Heart left ventricle (tissue), 16 donors: ENCODE results near the gene MGAT3. TPM values are rescaled to one million over a fixed set of nuclear protein-coding genes. Genes with fewer than 3 reads are reported as not detected.
"Not testable (repeated sequence)": the region's sequence is repeated elsewhere in the genome, so short reads cannot be mapped to it uniquely, and the experiment has no call there.

Experiments
- ATAC-seq, 4 donors: fragments of 200-7000 bp; cut with Tn5 transposase; one replicate each; pipeline ENCODE4 v1.9.1; 2020 to 2022; ENCODE audit warnings: moderate library complexity in 4 of 4, mild to moderate bottlenecking in 3 of 4, moderate number of reproducible peaks in 1 of 4
- DNase-seq, 5 donors: peaks; one replicate each; pipeline ENCODE4 v3.0.0-alpha.2; 2020
- H3K27ac ChIP-seq, 12 donors: fragments of 200-600 bp; sonication (generic) in 4 of 12; one replicate each; pipeline versions ENCODE4 v1.5.0 to v1.8.0; 2016 to 2022; ENCODE audit warnings: mild to moderate bottlenecking in 2 of 12
- H3K27me3 ChIP-seq, 9 donors: fragments of 200-600 bp; sonication (generic) in 2 of 9; one replicate each; pipeline versions ENCODE4 v1.5.1 to v1.8.0; 2016 to 2022; ENCODE audit warnings: mild to moderate bottlenecking in 3 of 9
- H3K36me3 ChIP-seq, 9 donors: fragments of 200-600 bp; sonication (generic) in 2 of 9; one replicate each; pipeline versions ENCODE4 v1.5.0 to v1.8.0; 2018 to 2022; ENCODE audit warnings: mild to moderate bottlenecking in 2 of 9
- H3K4me1 ChIP-seq, 12 donors: fragments of 200-600 bp; sonication (generic) in 4 of 12; one replicate each; pipeline versions ENCODE4 v1.5.0 to v1.8.0; 2016 to 2022; ENCODE audit warnings: mild to moderate bottlenecking in 3 of 12
- H3K4me3 ChIP-seq, 12 donors: fragments of 200-600 bp; sonication (generic) in 4 of 12; one replicate each; pipeline versions ENCODE4 v1.5.0 to v1.8.0; 2017 to 2022; ENCODE audit warnings: mild to moderate bottlenecking in 9 of 12, moderate library complexity in 4 of 12
- H3K9me3 ChIP-seq, 12 donors: fragments of 200-600 bp; sonication (generic) in 4 of 12; one replicate each; pipeline versions ENCODE4 v1.5.0 to v1.8.0; 2016 to 2022; ENCODE audit warnings: mild to moderate bottlenecking in 1 of 12
- POLR2A ChIP-seq, 2 donors: fragments of 450-650 bp; IDR thresholded peaks; one replicate each; pipeline ENCODE4 v1.6.1; 2017; ENCODE audit warnings: antibody characterized with exemption in 2 of 2, mild to moderate bottlenecking in 2 of 2, moderate library complexity in 2 of 2
- WGBS, 4 donors: extraction: QIAGEN DNeasy Blood & Tissue Kit in 2 of 4; methylation state at CpG; one replicate each; pipeline versions ENCODE4 v1.1.5 to v1.1.7; 2013 to 2018; 5-methylcytosine and 5-hydroxymethylcytosine counted together
- intact Hi-C, 10 donors: fragments of 100-400 bp; cut with DNase I; formaldehyde crosslinking; loops; one replicate each; pipeline versions ENCODE4 v1.11.1 to v1.14.2; 2022
- polyA plus RNA-seq, 2 donors: library from polyadenylated mRNA; stranded (reverse); fragments of 200-250 nt; gene quantifications; one replicate each; pipeline ENCODE4 v1.2.3, GENCODE V29; 2013
- total RNA-seq, 9 donors: library from RNA; depleted of rRNA in 2 of 9; stranded (reverse); fragments of >200 nt in 2 of 9; fragmentation: NEBNext Ultra II Directional in 3 of 9; extraction: Animal tissue kit (Norgen Biotek cat#: 25700) in 3 of 9; gene quantifications; one replicate each; pipeline versions ENCODE4 v1.1.0 to v1.2.4, GENCODE V29; 2016 to 2023
- TF ChIP-seq, protein P1 (sequence below), 12 donors: fragments of 200-600 bp; sonication (generic) in 4 of 12; IDR thresholded peaks; one replicate each; pipeline versions ENCODE4 v1.5.0 to v1.8.0; 2018 to 2022; ENCODE audit warnings: antibody characterized with exemption in 12 of 12, mild to moderate bottlenecking in 5 of 12
- donor health status: ischemic (EF 13 %, LVEDD 7.1; RV severe dilation, severe dysfunction).
- donor health status: healthy with polysubstance abuse.
- donor health status: DM: no; HTN: yes; CAD: no.
- donor health status: DM: no; HTN: no; CAD: no.
- donor health status: ischemic (EF 25% LVEDD 6.9; RV normal size, moderate dysfunction).
- donor health status: ischemic (EF 25% LVEDD 5.7; RV mildly dilated, moderate dysfunction).
- donor health status: healthy.
- donor health status: DM: yes; HTN: yes; CAD: no.
- donor health status: ischemic (EF 35%, LVEDD 5.7; RV mildly dilated, moderate dysfunction).
- donor health status: nonischemic (EF 11% LVEDD 7.7; RV severe dilation, severe dysfunction).
- donor health status: DM: yes; HTN: yes; CAD: no.
- donor health status: PGD.
- donor health status: ischemic (EF 29% LVEDD 5.4; RV normal size, mild dysfunction).
- donor health status: nonischemic (EF 23%, LVEDD 6.1; RV moderate dilation, normal function).

The MGAT3 gene
- total and polyA plus RNA-seq, 11 donors, result 2.2 to 9.9 (median 4.4) TPM

DNA sequence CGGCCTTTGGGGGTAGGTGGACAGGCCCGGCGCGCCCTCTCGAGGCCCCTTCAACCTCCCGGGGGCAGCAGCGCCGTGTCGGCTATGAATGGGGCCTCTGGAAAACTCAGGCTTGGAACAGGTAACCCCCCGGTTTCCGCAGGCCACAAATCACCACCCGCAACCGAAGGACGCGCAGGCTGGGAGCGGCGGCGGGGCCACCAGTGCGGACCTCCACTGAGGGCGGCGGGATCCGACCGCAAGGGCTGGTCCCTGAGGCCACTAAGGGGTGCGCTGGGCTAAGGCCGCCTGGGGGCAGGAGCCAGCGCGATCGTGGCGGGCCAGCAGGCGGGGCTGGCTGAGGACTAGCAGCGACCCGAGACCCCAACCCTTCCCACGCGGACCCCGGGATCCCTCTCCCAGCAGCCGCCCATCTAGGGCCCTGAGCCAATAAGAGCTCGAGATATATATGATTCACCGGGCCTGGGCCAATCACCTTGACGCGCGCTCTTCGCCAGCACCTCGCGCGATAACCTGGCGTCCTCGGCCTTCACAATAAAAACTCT lies 62.9 kb downstream of the MGAT3 start:
- TF ChIP-seq POLR2A (IDR thresholded peaks at IDR 0.05), result peak in 1 of 2 donors; percentile 53
- TF ChIP-seq, protein P1, sequence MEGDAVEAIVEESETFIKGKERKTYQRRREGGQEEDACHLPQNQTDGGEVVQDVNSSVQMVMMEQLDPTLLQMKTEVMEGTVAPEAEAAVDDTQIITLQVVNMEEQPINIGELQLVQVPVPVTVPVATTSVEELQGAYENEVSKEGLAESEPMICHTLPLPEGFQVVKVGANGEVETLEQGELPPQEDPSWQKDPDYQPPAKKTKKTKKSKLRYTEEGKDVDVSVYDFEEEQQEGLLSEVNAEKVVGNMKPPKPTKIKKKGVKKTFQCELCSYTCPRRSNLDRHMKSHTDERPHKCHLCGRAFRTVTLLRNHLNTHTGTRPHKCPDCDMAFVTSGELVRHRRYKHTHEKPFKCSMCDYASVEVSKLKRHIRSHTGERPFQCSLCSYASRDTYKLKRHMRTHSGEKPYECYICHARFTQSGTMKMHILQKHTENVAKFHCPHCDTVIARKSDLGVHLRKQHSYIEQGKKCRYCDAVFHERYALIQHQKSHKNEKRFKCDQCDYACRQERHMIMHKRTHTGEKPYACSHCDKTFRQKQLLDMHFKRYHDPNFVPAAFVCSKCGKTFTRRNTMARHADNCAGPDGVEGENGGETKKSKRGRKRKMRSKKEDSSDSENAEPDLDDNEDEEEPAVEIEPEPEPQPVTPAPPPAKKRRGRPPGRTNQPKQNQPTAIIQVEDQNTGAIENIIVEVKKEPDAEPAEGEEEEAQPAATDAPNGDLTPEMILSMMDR (IDR thresholded peaks at IDR 0.05), result peak; percentile 10 to 69 (median 44)
- 0 to 1% (median 0%) methylated on average over 23 to 47 of the region's 47 CpGs for WGBS, 4 donors
- H3K27ac ChIP-seq, result peak overlapping the region; percentile 97 to 100 (median 100)
- peak overlapping the region; percentile 71 to 100 (median 96) for H3K4me3 ChIP-seq
- DNase-seq, result peak; percentile 98 to 99 (median 98)
- no peaks in the 10 kb centered on the region for H3K27me3 ChIP-seq
- no peaks in the 10 kb centered on the region for H3K9me3 ChIP-seq
- peak; percentile 82 to 92 (median 88) for ATAC-seq
- intact Hi-C loops, result loop anchor here (1.0 to 10.0 kb wide), 17 partner anchors 17 to 812 kb away; partner anchors contain the start of genes RPL3 (in 5 of the 10), SYNGR1 (in 5 of the 10), MIEF1 (in 4 of the 10) and TAB1 (in 2 of the 10)
- peaks cover 0 to 52% (median 44%) of the 10 kb centered on the region in 12 donors for H3K4me1 ChIP-seq
- H3K36me3 ChIP-seq, result peaks cover 12 to 70% (median 58%) of the 10 kb centered on the region in 9 donors

DNA sequence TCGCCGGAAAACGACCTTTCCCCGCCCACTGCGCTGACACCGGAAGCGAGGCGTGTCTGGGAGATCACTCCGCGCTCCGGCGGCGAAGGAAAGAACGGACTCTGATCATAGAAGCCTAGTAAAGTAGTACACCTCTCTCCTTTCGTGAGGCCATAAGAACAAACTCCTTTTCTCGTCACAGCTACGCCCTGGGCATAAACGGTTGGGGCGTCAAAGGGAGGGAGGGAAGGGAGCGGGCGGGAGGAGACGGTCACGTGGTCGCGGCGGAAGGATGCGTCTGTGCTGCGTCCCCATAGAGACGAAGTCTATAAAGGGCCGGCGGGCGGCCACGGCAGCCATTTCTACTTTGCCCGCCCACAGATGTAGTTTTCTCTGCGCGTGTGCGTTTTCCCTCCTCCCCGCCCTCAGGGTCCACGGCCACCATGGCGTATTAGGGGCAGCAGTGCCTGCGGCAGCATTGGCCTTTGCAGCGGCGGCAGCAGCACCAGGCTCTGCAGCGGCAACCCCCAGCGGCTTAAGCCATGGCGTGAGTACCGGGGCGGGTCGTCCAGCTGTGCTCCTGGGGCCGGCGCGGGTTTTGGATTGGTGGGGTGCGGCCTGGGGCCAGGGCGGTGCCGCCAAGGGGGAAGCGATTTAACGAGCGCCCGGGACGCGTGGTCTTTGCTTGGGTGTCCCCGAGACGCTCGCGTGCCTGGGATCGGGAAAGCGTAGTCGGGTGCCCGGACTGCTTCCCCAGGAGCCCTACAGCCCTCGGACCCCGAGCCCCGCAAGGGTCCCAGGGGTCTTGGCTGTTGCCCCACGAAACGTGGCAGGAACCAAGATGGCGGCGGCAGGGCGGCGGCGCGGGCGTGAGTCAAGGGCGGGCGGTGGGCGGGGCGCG lies 63.7 kb downstream of the MGAT3 start, which contains the start of gene ATF4:
Gene ATF4 (plus strand): TSS at position 337 of the 880 bp plus-strand sequence. CDS start 884 bp downstream, outside the sequence.
- H3K36me3 ChIP-seq, result peaks cover 9 to 70% (median 53%) of the 10 kb centered on the region in 9 donors
- no peaks in the 10 kb centered on the region for H3K27me3 ChIP-seq
- H3K9me3 ChIP-seq, result no peaks in the 10 kb centered on the region
- TF ChIP-seq POLR2A (IDR thresholded peaks at IDR 0.05), result peak; percentile 83 to 97
- TF ChIP-seq, protein P1 (IDR thresholded peaks at IDR 0.05), result no peak
- H3K4me3 ChIP-seq, result peak within 1 kb of the TSS; percentile 71 to 100 (median 96)
- peak; percentile 32 to 66 (median 58) for ATAC-seq
- WGBS, 4 donors, result 0% methylated on average over 52 to 86 of the region's 86 CpGs
- peak within 1 kb of the TSS; percentile 97 to 100 (median 100) for H3K27ac ChIP-seq
- H3K4me1 ChIP-seq, result peaks cover 0 to 57% (median 51%) of the 10 kb centered on the region in 12 donors
- DNase-seq, result peak; percentile 93 to 96 (median 95)
- intact Hi-C loops, result loop anchor here in 9 of 10 donors (1.0 to 10.0 kb wide), 15 partner anchors 18 to 813 kb away; partner anchors contain the start of genes RPL3 (in 4 of the 9), SYNGR1 (in 4 of the 9), MIEF1 (in 3 of the 9) and CBX7 (in 1 of the 9)

DNA sequence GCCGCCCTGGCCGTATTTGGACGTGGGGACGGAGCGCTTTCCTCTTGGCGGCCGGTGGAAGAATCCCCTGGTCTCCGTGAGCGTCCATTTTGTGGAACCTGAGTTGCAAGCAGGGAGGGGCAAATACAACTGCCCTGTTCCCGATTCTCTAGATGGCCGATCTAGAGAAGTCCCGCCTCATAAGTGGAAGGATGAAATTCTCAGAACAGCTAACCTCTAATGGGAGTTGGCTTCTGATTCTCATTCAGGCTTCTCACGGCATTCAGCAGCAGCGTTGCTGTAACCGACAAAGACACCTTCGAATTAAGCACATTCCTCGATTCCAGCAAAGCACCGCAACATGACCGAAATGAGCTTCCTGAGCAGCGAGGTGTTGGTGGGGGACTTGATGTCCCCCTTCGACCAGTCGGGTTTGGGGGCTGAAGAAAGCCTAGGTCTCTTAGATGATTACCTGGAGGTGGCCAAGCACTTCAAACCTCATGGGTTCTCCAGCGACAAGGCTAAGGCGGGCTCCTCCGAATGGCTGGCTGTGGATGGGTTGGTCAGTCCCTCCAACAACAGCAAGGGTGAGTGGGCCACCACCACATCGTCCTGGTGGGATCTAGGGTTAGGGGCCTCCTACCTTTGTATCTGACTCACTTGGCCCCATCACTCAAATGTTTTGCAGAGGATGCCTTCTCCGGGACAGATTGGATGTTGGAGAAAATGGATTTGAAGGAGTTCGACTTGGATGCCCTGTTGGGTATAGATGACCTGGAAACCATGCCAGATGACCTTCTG lies 64.5 kb downstream of the MGAT3 start:
- peaks cover 0 to 66% (median 56%) of the 10 kb centered on the region in 12 donors for H3K4me1 ChIP-seq
- ATAC-seq, result not testable (repeated sequence)
- 1 to 2% (median 1%) methylated on average over 18 to 28 of the region's 28 CpGs for WGBS, 4 donors

DNA sequence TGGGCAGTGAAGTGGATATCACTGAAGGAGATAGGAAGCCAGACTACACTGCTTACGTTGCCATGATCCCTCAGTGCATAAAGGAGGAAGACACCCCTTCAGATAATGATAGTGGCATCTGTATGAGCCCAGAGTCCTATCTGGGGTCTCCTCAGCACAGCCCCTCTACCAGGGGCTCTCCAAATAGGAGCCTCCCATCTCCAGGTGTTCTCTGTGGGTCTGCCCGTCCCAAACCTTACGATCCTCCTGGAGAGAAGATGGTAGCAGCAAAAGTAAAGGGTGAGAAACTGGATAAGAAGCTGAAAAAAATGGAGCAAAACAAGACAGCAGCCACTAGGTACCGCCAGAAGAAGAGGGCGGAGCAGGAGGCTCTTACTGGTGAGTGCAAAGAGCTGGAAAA lies 65.3 kb downstream of the MGAT3 start:
- peak overlapping the region in 11 of 12 donors; percentile 12 to 100 (median 99) for H3K27ac ChIP-seq
- intact Hi-C loops, result loop anchor here in 9 of 10 donors (5.0 to 10.0 kb wide), 12 partner anchors 60 to 815 kb away; partner anchors contain the start of genes RPL3 (in 4 of the 9), SYNGR1 (in 4 of the 9), CBX7 (in 1 of the 9) and GTPBP1 (in 1 of the 9)
- peaks cover 0 to 74% (median 58%) of the 10 kb centered on the region in 12 donors for H3K4me1 ChIP-seq
- ATAC-seq, H3K27me3 ChIP-seq, DNase-seq, H3K9me3 ChIP-seq: not testable (repeated sequence)
- peaks cover 9 to 54% (median 44%) of the 10 kb centered on the region in 9 donors for H3K36me3 ChIP-seq
- peak overlapping the region; percentile 71 to 100 (median 96) for H3K4me3 ChIP-seq
- WGBS, 4 donors, result 8 to 14% (median 9%) methylated on average over 4 to 5 of the region's 5 CpGs

More for the DNA sequence above, 64.5 kb downstream of the MGAT3 start:
- H3K27me3 ChIP-seq, DNase-seq, H3K9me3 ChIP-seq: not testable (repeated sequence)
- H3K27ac ChIP-seq, result peak overlapping the region; percentile 97 to 100 (median 100)
- intact Hi-C loops, result loop anchor here in 9 of 10 donors (2.0 to 10.0 kb wide), 13 partner anchors 18 to 814 kb away; partner anchors contain the start of genes RPL3 (in 4 of the 9), SYNGR1 (in 4 of the 9), MIEF1 (in 2 of the 9) and CBX7 (in 1 of the 9)
- H3K4me3 ChIP-seq, result peak overlapping the region; percentile 71 to 100 (median 96)
- peaks cover 9 to 62% (median 46%) of the 10 kb centered on the region in 9 donors for H3K36me3 ChIP-seq
